HepG2 (cell line): Measurements from ENCODE around the gene USP5. TPM values are rescaled to one million over a fixed set of nuclear protein-coding genes. Genes with fewer than 3 reads are reported as not detected.

Experiments
- ARNT ChIP-seq: fragments of 450-650 bp; IDR thresholded peaks from 2 replicates; pipeline ENCODE4 v1.6.1; 2017
- ASH2L ChIP-seq: fragments of 300-600, 200-600 bp; sonication (generic); IDR thresholded peaks from 2 replicates; pipeline ENCODE4 v1.7.0; 2017; ENCODE audit warnings: low read depth, mild to moderate bottlenecking, moderate library complexity, mixed read lengths, low read length; ENCODE audit not compliant: insufficient read length
- BCLAF1 ChIP-seq: fragments of 450-650 bp; IDR thresholded peaks from 2 replicates; pipeline ENCODE4 v1.6.1; 2017; ENCODE audit warnings: mild to moderate bottlenecking
- CCAR2 ChIP-seq: fragments of 200-400 bp; formaldehyde crosslinking; optimal IDR thresholded peaks from 2 replicates; pipeline ENCODE3; 2018; ENCODE audit warnings: low read depth, mild to moderate bottlenecking, low read length, moderate library complexity
- CHD4 ChIP-seq: fragments of 200-600 bp; sonication (generic); IDR thresholded peaks from 2 replicates; pipeline ENCODE4 v1.7.0; 2017; ENCODE audit warnings: mild to moderate bottlenecking, low read length, borderline replicate concordance
- DBP ChIP-seq: sonication (generic); formaldehyde crosslinking; IDR thresholded peaks from 2 replicates; pipeline ENCODE4 v1.4.0; 2020; ENCODE audit warnings: missing genetic modification reagents; ENCODE audit errors: not compliant biosample characterization
- DDIT3 ChIP-seq: sonication (generic); formaldehyde crosslinking; IDR thresholded peaks from 2 replicates; pipeline ENCODE4 v1.4.0; 2020; ENCODE audit warnings: mild to moderate bottlenecking, missing genetic modification reagents
- ERF ChIP-seq: IDR thresholded peaks from 2 replicates; pipeline ENCODE4 v1.6.1; 2018; ENCODE audit warnings: missing biosample characterization, missing genetic modification reagents
- HCFC1 ChIP-seq: fragments of 150-350 bp; IDR thresholded peaks from 2 replicates; pipeline ENCODE4 v1.6.1; 2014; ENCODE audit warnings: low read depth, low read length
- HES4 ChIP-seq: sonication (generic); formaldehyde crosslinking; IDR thresholded peaks from 2 replicates; pipeline ENCODE4 v1.9.0; 2021; ENCODE audit warnings: mild to moderate bottlenecking, missing genetic modification reagents, borderline replicate concordance
- JARID2 ChIP-seq: sonication (generic); formaldehyde crosslinking; IDR thresholded peaks from 2 replicates; pipeline ENCODE4 v1.8.1; 2023; ENCODE audit warnings: missing genetic modification reagents, inconsistent platforms; ENCODE audit not compliant: insufficient replicate concordance
- KDM6A ChIP-seq: IDR thresholded peaks from 2 replicates; pipeline ENCODE4 v1.6.1; 2016; ENCODE audit warnings: low read depth
- PAWR ChIP-seq: sonication (generic); formaldehyde crosslinking; IDR thresholded peaks from 2 replicates; pipeline ENCODE4 v1.4.0; 2020; ENCODE audit warnings: missing genetic modification reagents, mild to moderate bottlenecking, borderline replicate concordance
- PRDM15 ChIP-seq: sonication (generic); formaldehyde crosslinking; IDR thresholded peaks from 2 replicates; pipeline ENCODE4 v1.4.0; 2020; ENCODE audit warnings: missing genetic modification reagents
- PRMT3 ChIP-seq: sonication (generic); formaldehyde crosslinking; IDR thresholded peaks from 2 replicates; pipeline ENCODE4 v1.8.1; 2022; ENCODE audit warnings: low read depth, mild to moderate bottlenecking, moderate library complexity, missing genetic modification reagents, borderline replicate concordance
- PTBP1 ChIP-seq: fragments of 200-400 bp; formaldehyde crosslinking; IDR thresholded peaks from 2 replicates; pipeline ENCODE4 v1.6.1; 2018; ENCODE audit warnings: low read length, low read depth; ENCODE audit not compliant: poor library complexity, severe bottlenecking
- SMARCE1 ChIP-seq: fragments of 450-650 bp; IDR thresholded peaks from 2 replicates; pipeline ENCODE4 v1.6.1; 2017; ENCODE audit warnings: borderline replicate concordance
- TAF15 ChIP-seq: fragments of 200-400 bp; formaldehyde crosslinking; IDR thresholded peaks from one replicate; pipeline ENCODE4 v1.6.1; 2018; ENCODE audit warnings: mild to moderate bottlenecking, low read depth, low read length; ENCODE audit not compliant: poor library complexity, severe bottlenecking
- TMF1 ChIP-seq: sonication (generic); formaldehyde crosslinking; IDR thresholded peaks from 2 replicates; pipeline ENCODE4 v1.8.1; 2022; ENCODE audit warnings: low read depth, missing genetic modification reagents
- ZNF282 ChIP-seq: fragments of 450-650 bp; IDR thresholded peaks from 2 replicates; pipeline ENCODE4 v1.6.1; 2018; ENCODE audit not compliant: partially characterized antibody
- ZNF570 ChIP-seq: sonication (generic); formaldehyde crosslinking; IDR thresholded peaks from 2 replicates; pipeline ENCODE4 v1.4.0; 2020; ENCODE audit warnings: mild to moderate bottlenecking, missing genetic modification reagents, borderline replicate concordance
- polyA plus RNA-seq, 8 experiments: library from polyadenylated mRNA; depleted of rRNA in 3 of 8; stranded (reverse) in 7 of 8; unstranded in 1 of 8; fragments of >200 nt; fragmentation: Illumina TruSeq in 4 of 8; extraction: Trizol in 4 of 8; gene quantifications; 2 replicates each; pipeline versions ENCODE4 v1.2.1 to v1.2.3, GENCODE V29; 2011 to 2016; ENCODE audit warnings: low read depth in 4 of 8, missing spikeins in 1 of 8, mixed read lengths in 1 of 8; ENCODE audit not compliant: insufficient read depth in 1 of 8
- total RNA-seq, 5 experiments: library from RNA; depleted of rRNA; stranded (reverse); fragments of >200 nt; fragmentation: Illumina TruSeq; extraction: Trizol; gene quantifications; 2 replicates each; pipeline ENCODE4 v1.2.3, GENCODE V29; 2016; ENCODE audit warnings: low read depth in 1 of 5

The USP5 gene
- total and polyA plus RNA-seq, 2 of the 13 experiments (the other 11 are each of a cell fraction or from before 2014, with no cell fraction given) = 39.6 to 56.0 TPM

- TF ChIP-seq ARNT (no peak), ZNF570 (CRISPR knock-in tag) (no peak), ASH2L (peak; percentile 67), DBP (no peak), PTBP1 (no peak), PAWR (CRISPR knock-in tag) (no peak), CHD4 (no peak), HCFC1 (no peak), SMARCE1 (no peak), ERF (CRISPR knock-in tag) (no peak), PRMT3 (CRISPR knock-in tag) (0 out of 2 replicates have a peak, but pooled peaks have one; percentile 43), CCAR2 (no peak), HES4 (CRISPR knock-in tag) (no peak), DDIT3 (CRISPR knock-in tag) (no peak), JARID2 (no peak), TAF15 (no peak), BCLAF1 (no peak), ZNF282 (no peak), TMF1 (CRISPR knock-in tag) (no peak), PRDM15 (CRISPR knock-in tag) (no peak), KDM6A (no peak)
Observed at GRCh38 chr12:6828781-6829535, 23.0 kb upstream of the USP5 start (continued).
